ENCODE data around the gene REV3L. TPM values are rescaled to one million over a fixed set of nuclear protein-coding genes. Genes with fewer than 3 reads are reported as not detected.

REV3L gene
- total and polyA plus RNA-seq, 2 donors (not counting 1 experiment from before 2014, with no cell fraction given), result 42.9 to 127 TPM

DNA sequence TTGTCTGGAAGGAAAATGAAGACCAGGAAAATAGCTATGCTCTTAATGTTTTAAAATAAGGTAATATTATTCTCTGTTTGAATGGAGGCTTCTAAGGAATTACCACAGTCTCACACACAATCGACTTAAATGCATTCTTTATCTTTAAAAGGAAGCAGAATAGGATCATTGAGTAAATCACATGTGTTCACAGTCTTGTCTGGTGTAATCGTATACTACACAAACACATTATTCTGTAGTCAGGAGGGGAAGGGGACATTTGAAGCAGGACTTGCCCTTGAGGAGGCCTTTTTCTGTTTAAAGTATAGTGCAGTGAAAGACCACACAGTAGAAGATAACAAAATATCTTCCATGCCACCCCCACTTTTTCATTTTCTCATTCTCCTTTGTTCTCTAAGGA is 20.6 kb upstream of the REV3L start:
- Histone ChIP-seq H3K27ac (ENCODE audit: insufficient read depth, low read length) (no peak overlapping the region), H3K36me3 (ENCODE audit: control insufficient read depth, insufficient read depth, low read length) (no peaks in the 10 kb centered on the region), H3K27me3 (ENCODE audit: control insufficient read depth, insufficient read depth, low read length) (no peaks in the 10 kb centered on the region), H3K79me2 (ENCODE audit: control insufficient read depth, insufficient read depth, low read length) (no peaks in the 10 kb centered on the region), H3K9me3 (ENCODE audit: control insufficient read depth, insufficient read depth, low read depth, low read length) (no peaks in the 10 kb centered on the region), H3K4me1 (ENCODE audit: control insufficient read depth, extremely low read depth, insufficient read depth, low read length) (no peaks in the 10 kb centered on the region), H3K4me3 (replicated peaks in 1 of 4; ENCODE audit: control extremely low read depth in 1 of 4, insufficient read depth in 1 of 4, low read depth in 3 of 4, low read length in 4 of 4) (no peak overlapping the region), H3K4me2 (ENCODE audit: extremely low read depth, insufficient read depth, low read length) (no peak overlapping the region), H2AFZ (ENCODE audit: low read length) (no peak overlapping the region), H4K20me1 (ENCODE audit: control insufficient read depth, extremely low read depth, insufficient read depth, low read length) (no peaks in the 10 kb centered on the region), H3K9ac (ENCODE audit: insufficient read depth, low read length) (peak overlapping the region; percentile 26)
- peak; percentile 25 to 44 for DNase-seq (ENCODE audit: low read depth in 2 of 2)
- TF ChIP-seq CTCF (conservative IDR thresholded peaks at IDR 0.05 in 1 of 2, IDR thresholded peaks at IDR 0.05 in 1 of 2; ENCODE audit: low read depth in 1 of 2, low read length in 2 of 2), result no peak
- TF ChIP-seq EZH2 (IDR thresholded peaks at IDR 0.05; ENCODE audit: low read length, missing control alignments), result no peak

- H3K36me3 ChIP-seq (ENCODE audit: control insufficient read depth, insufficient read depth, low read length), result no peaks in the 10 kb centered on the region
- H3K27ac ChIP-seq (ENCODE audit: insufficient read depth, low read length), result no peak overlapping the region
- no peaks in the 10 kb centered on the region for H3K9me3 ChIP-seq (ENCODE audit: control insufficient read depth, insufficient read depth, low read depth, low read length)
- H3K79me2 ChIP-seq (ENCODE audit: control insufficient read depth, insufficient read depth, low read length), result no peaks in the 10 kb centered on the region
- TF ChIP-seq EZH2 (IDR thresholded peaks at IDR 0.05; ENCODE audit: low read length, missing control alignments) (no peak), CTCF (conservative IDR thresholded peaks at IDR 0.05 in 1 of 2, IDR thresholded peaks at IDR 0.05 in 1 of 2; ENCODE audit: low read depth in 1 of 2, low read length in 2 of 2) (no peak)
- no peak overlapping the region for H3K4me2 ChIP-seq (ENCODE audit: extremely low read depth, insufficient read depth, low read length)
- no peak overlapping the region for H3K4me3 ChIP-seq (replicated peaks in 1 of 4; ENCODE audit: control extremely low read depth in 1 of 4, insufficient read depth in 1 of 4, low read depth in 3 of 4, low read length in 4 of 4)
- no peaks in the 10 kb centered on the region for H3K27me3 ChIP-seq (ENCODE audit: control insufficient read depth, insufficient read depth, low read length)
- H3K4me1 ChIP-seq (ENCODE audit: control insufficient read depth, extremely low read depth, insufficient read depth, low read length), result no peaks in the 10 kb centered on the region
- H2AFZ ChIP-seq (ENCODE audit: low read length), result no peak overlapping the region
- DNase-seq (ENCODE audit: low read depth in 2 of 2), result peak in 1 of 2 donors; percentile 65
- no peaks in the 10 kb centered on the region for H4K20me1 ChIP-seq (ENCODE audit: control insufficient read depth, extremely low read depth, insufficient read depth, low read length)
- H3K9ac ChIP-seq (ENCODE audit: insufficient read depth, low read length), result no peak overlapping the region
Measured at GRCh38 chr6:111503194-111503593, 20.2 kb upstream of the REV3L start.

- H3K27me3 ChIP-seq (ENCODE audit: control insufficient read depth, insufficient read depth, low read length), result no peaks in the 10 kb centered on the region
- H3K36me3 ChIP-seq (ENCODE audit: control insufficient read depth, insufficient read depth, low read length), result no peaks in the 10 kb centered on the region
- H3K4me2 ChIP-seq (ENCODE audit: extremely low read depth, insufficient read depth, low read length), result no peak overlapping the region
- H3K4me1 ChIP-seq (ENCODE audit: control insufficient read depth, extremely low read depth, insufficient read depth, low read length), result no peaks in the 10 kb centered on the region
- no peak overlapping the region for H3K27ac ChIP-seq (ENCODE audit: insufficient read depth, low read length)
- no peak overlapping the region for H3K9ac ChIP-seq (ENCODE audit: insufficient read depth, low read length)
- H2AFZ ChIP-seq (ENCODE audit: low read length), result no peak overlapping the region
- no peak for DNase-seq (ENCODE audit: low read depth in 2 of 2)
- TF ChIP-seq EZH2 (IDR thresholded peaks at IDR 0.05; ENCODE audit: low read length, missing control alignments) (no peak), CTCF (conservative IDR thresholded peaks at IDR 0.05 in 1 of 2, IDR thresholded peaks at IDR 0.05 in 1 of 2; ENCODE audit: low read depth in 1 of 2, low read length in 2 of 2) (no peak)
- H4K20me1 ChIP-seq (ENCODE audit: control insufficient read depth, extremely low read depth, insufficient read depth, low read length), result no peaks in the 10 kb centered on the region
- no peaks in the 10 kb centered on the region for H3K9me3 ChIP-seq (ENCODE audit: control insufficient read depth, insufficient read depth, low read depth, low read length)
- no peaks in the 10 kb centered on the region for H3K79me2 ChIP-seq (ENCODE audit: control insufficient read depth, insufficient read depth, low read length)
- no peak overlapping the region for H3K4me3 ChIP-seq (replicated peaks in 1 of 4; ENCODE audit: control extremely low read depth in 1 of 4, insufficient read depth in 1 of 4, low read depth in 3 of 4, low read length in 4 of 4)
Measured at GRCh38 chr6:111502154-111502553, 19.1 kb upstream of the REV3L start.

Data from fibroblast of lung (primary cell).